IPS-15b (cell line): ENCODE data around the gene GBX2.

Experiments used
- H3K27me3 ChIP-seq: one replicate; pipeline ENCODE4 v1.6.1; 2013; ENCODE audit warnings: low read length; ENCODE audit not compliant: control insufficient read depth, insufficient read depth
- H3K36me3 ChIP-seq: one replicate; pipeline ENCODE4 v1.6.1; 2013; ENCODE audit warnings: low read length; ENCODE audit not compliant: control insufficient read depth, insufficient read depth
- H3K4me1 ChIP-seq: one replicate; pipeline ENCODE4 v1.6.1; 2013; ENCODE audit warnings: mild to moderate bottlenecking, low read length; ENCODE audit not compliant: control insufficient read depth, insufficient read depth
- H3K4me3 ChIP-seq: one replicate; pipeline ENCODE4 v1.5.1; 2013; ENCODE audit warnings: low read depth, low read length
- H3K9ac ChIP-seq: one replicate; pipeline ENCODE4 v1.6.1; 2013; ENCODE audit warnings: low read depth, mild to moderate bottlenecking, low read length
- H3K9me3 ChIP-seq: one replicate; pipeline ENCODE4 v1.6.1; 2013; ENCODE audit warnings: mild to moderate bottlenecking, low read length; ENCODE audit not compliant: control insufficient read depth, insufficient read depth

Gene GBX2

GRCh38 chr2:236131073-236131692 is 37.0 kb downstream of the GBX2 start:
- H3K36me3 ChIP-seq, result no peaks in the 10 kb centered on the region
- H3K27me3 ChIP-seq, result no peaks in the 10 kb centered on the region
- no peaks in the 10 kb centered on the region for H3K9me3 ChIP-seq
- H3K9ac ChIP-seq, result no peak overlapping the region
- no peak overlapping the region for H3K4me3 ChIP-seq
- peaks cover 4% of the 10 kb centered on the region for H3K4me1 ChIP-seq

- Histone ChIP-seq H3K27me3 (no peaks in the 10 kb centered on the region), H3K9ac (no peak overlapping the region), H3K9me3 (no peaks in the 10 kb centered on the region), H3K4me3 (no peak overlapping the region), H3K36me3 (no peaks in the 10 kb centered on the region), H3K4me1 (peaks cover 4% of the 10 kb centered on the region)
These were observed 37.7 kb downstream of the GBX2 start for GRCh38 chr2:236130349-236130998.

- H3K36me3 ChIP-seq, result no peaks in the 10 kb centered on the region
- no peaks in the 10 kb centered on the region for H3K9me3 ChIP-seq
- H3K4me3 ChIP-seq, result no peak overlapping the region
- H3K4me1 ChIP-seq, result peaks cover 4% of the 10 kb centered on the region
- H3K9ac ChIP-seq, result no peak overlapping the region
- H3K27me3 ChIP-seq, result no peaks in the 10 kb centered on the region
These were observed 38.3 kb downstream of the GBX2 start for GRCh38 chr2:236129935-236130334.

- no peak overlapping the region for H3K9ac ChIP-seq
- no peaks in the 10 kb centered on the region for H3K36me3 ChIP-seq
- no peak overlapping the region for H3K4me3 ChIP-seq
- no peaks in the 10 kb centered on the region for H3K9me3 ChIP-seq
- H3K27me3 ChIP-seq, result no peaks in the 10 kb centered on the region
- H3K4me1 ChIP-seq, result peaks cover 2% of the 10 kb centered on the region
These were observed 39.9 kb downstream of the GBX2 start for GRCh38 chr2:236128321-236128720.

- Histone ChIP-seq H3K4me1 (peaks cover 2% of the 10 kb centered on the region), H3K36me3 (no peaks in the 10 kb centered on the region), H3K4me3 (no peak overlapping the region), H3K9ac (no peak overlapping the region), H3K27me3 (no peaks in the 10 kb centered on the region), H3K9me3 (no peaks in the 10 kb centered on the region)
These were observed 41.2 kb downstream of the GBX2 start for GRCh38 chr2:236127010-236127409.

GRCh38 chr2:236125541-236125940 is 42.6 kb downstream of the GBX2 start:
- no peaks in the 10 kb centered on the region for H3K36me3 ChIP-seq
- peaks cover 5% of the 10 kb centered on the region for H3K4me1 ChIP-seq
- H3K9me3 ChIP-seq, result no peaks in the 10 kb centered on the region
- no peaks in the 10 kb centered on the region for H3K27me3 ChIP-seq
- H3K9ac ChIP-seq, result no peak overlapping the region
- H3K4me3 ChIP-seq, result no peak overlapping the region

GRCh38 chr2:236124182-236124893 is 43.8 kb downstream of the GBX2 start:
- Histone ChIP-seq H3K9ac (no peak overlapping the region), H3K4me3 (no peak overlapping the region), H3K9me3 (no peaks in the 10 kb centered on the region), H3K27me3 (no peaks in the 10 kb centered on the region), H3K36me3 (no peaks in the 10 kb centered on the region), H3K4me1 (peaks cover 6% of the 10 kb centered on the region)

- Histone ChIP-seq H3K9ac (no peak overlapping the region), H3K9me3 (no peaks in the 10 kb centered on the region), H3K4me1 (peaks cover 9% of the 10 kb centered on the region), H3K27me3 (no peaks in the 10 kb centered on the region), H3K4me3 (no peak overlapping the region), H3K36me3 (no peaks in the 10 kb centered on the region)
These were observed 44.5 kb downstream of the GBX2 start for GRCh38 chr2:236123716-236124115.

- Histone ChIP-seq H3K9me3 (no peaks in the 10 kb centered on the region), H3K36me3 (no peaks in the 10 kb centered on the region), H3K4me1 (peaks cover 12% of the 10 kb centered on the region), H3K4me3 (no peak overlapping the region), H3K9ac (no peak overlapping the region), H3K27me3 (no peaks in the 10 kb centered on the region)
These were observed 46.0 kb downstream of the GBX2 start for GRCh38 chr2:236122236-236122635.

GRCh38 chr2:236121546-236121945 is 46.6 kb downstream of the GBX2 start:
- Histone ChIP-seq H3K4me1 (peaks cover 11% of the 10 kb centered on the region), H3K9ac (no peak overlapping the region), H3K27me3 (peaks cover 3% of the 10 kb centered on the region), H3K36me3 (no peaks in the 10 kb centered on the region), H3K9me3 (no peaks in the 10 kb centered on the region), H3K4me3 (no peak overlapping the region)

GRCh38 chr2:236120829-236121228 is 47.4 kb downstream of the GBX2 start:
- Histone ChIP-seq H3K4me3 (no peak overlapping the region), H3K9ac (no peak overlapping the region), H3K4me1 (peaks cover 11% of the 10 kb centered on the region), H3K9me3 (no peaks in the 10 kb centered on the region), H3K36me3 (no peaks in the 10 kb centered on the region), H3K27me3 (peaks cover 3% of the 10 kb centered on the region)

GRCh38 chr2:236120141-236120601 is 48.0 kb downstream of the GBX2 start:
- Histone ChIP-seq H3K4me1 (peaks cover 11% of the 10 kb centered on the region), H3K36me3 (no peaks in the 10 kb centered on the region), H3K27me3 (peaks cover 3% of the 10 kb centered on the region), H3K4me3 (no peak overlapping the region), H3K9me3 (no peaks in the 10 kb centered on the region), H3K9ac (no peak overlapping the region)
